Suprapubic skin (tissue), 4 donors: ENCODE measurements around the gene FAM120AOS.

Experiments used
- EP300 ChIP-seq: sonication (generic); formaldehyde crosslinking; IDR thresholded peaks from one replicate; pipeline ENCODE4 v1.6.1; 2017; ENCODE audit warnings: antibody characterized with exemption
- POLR2A ChIP-seq, 2 donors: fragments of 450-650 bp; IDR thresholded peaks; one replicate each; pipeline ENCODE4 v1.6.1; 2017; ENCODE audit warnings: antibody characterized with exemption in 2 of 2, mild to moderate bottlenecking in 2 of 2, moderate library complexity in 2 of 2
- POLR2AphosphoS5 ChIP-seq, 3 donors: sonication (generic); formaldehyde crosslinking; IDR thresholded peaks; one replicate each; pipeline ENCODE4 v1.6.1; 2017; ENCODE audit warnings: antibody characterized with exemption in 3 of 3
- TF ChIP-seq, protein P1 (sequence below), 2 donors: fragments of 200-600 bp in 1 of 2; fragments of 450-650 bp in 1 of 2; sonication (generic) in 1 of 2; IDR thresholded peaks; one replicate each; pipeline ENCODE4 v1.5.1; 2016 to 2019; ENCODE audit warnings: antibody characterized with exemption in 2 of 2, mild to moderate bottlenecking in 1 of 2, moderate library complexity in 1 of 2

DNA sequence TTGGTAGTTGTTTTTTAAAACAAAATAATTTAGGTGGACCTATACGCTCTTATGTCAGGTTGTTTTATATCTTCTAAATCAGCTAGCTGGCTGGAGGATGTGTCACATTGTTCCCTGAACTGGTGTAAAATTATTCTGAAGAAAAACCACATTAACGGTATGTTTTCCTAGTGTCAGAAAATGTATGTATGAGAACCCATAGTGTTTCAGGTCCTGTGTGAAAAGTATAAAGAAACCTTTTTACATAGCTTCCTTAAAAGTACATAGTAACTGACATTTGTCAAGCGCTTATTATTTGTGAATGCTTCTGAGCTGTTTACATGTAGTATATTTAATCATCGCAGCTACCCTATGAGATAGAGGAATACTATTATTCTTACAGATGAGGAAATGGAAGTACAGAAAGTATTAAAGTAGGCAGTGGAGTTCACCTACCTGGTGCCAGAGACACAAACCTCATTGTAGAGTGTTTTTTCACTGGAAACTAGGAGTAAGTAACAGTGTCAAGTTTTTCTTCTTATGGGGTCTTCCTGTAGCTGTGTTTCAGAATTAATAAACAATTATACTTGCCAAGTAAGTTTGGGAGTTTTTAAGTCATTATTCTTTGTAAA is 10.4 kb upstream of the FAM120AOS start:
- TF ChIP-seq, protein P1, sequence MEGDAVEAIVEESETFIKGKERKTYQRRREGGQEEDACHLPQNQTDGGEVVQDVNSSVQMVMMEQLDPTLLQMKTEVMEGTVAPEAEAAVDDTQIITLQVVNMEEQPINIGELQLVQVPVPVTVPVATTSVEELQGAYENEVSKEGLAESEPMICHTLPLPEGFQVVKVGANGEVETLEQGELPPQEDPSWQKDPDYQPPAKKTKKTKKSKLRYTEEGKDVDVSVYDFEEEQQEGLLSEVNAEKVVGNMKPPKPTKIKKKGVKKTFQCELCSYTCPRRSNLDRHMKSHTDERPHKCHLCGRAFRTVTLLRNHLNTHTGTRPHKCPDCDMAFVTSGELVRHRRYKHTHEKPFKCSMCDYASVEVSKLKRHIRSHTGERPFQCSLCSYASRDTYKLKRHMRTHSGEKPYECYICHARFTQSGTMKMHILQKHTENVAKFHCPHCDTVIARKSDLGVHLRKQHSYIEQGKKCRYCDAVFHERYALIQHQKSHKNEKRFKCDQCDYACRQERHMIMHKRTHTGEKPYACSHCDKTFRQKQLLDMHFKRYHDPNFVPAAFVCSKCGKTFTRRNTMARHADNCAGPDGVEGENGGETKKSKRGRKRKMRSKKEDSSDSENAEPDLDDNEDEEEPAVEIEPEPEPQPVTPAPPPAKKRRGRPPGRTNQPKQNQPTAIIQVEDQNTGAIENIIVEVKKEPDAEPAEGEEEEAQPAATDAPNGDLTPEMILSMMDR (IDR thresholded peaks at IDR 0.05) = no peak
- no peak for TF ChIP-seq EP300
- TF ChIP-seq POLR2AphosphoS5 (IDR thresholded peaks at IDR 0.05) = no peak
- no peak for TF ChIP-seq POLR2A (IDR thresholded peaks at IDR 0.05)
